GM23338 (cell line): ENCODE measurements around the gene DCAF7.

Source experiments
- CREB1 ChIP-seq: fragments of 250-450 bp; sonication (Bioruptor Pico); IDR thresholded peaks from 2 replicates; pipeline ENCODE4 v1.5.0; 2020; ENCODE audit warnings: low read depth, mild to moderate bottlenecking, moderate library complexity
- CTCF ChIP-seq, 2 experiments: fragments of 200-600 bp in 1 of 2; sonication (generic) in 1 of 2; conservative IDR thresholded peaks; 2 replicates each; pipeline versions ENCODE4 v1.5.1 to v1.6.1; 2016 to 2017; ENCODE audit warnings: antibody characterized with exemption in 2 of 2, low read depth in 2 of 2, mild to moderate bottlenecking in 2 of 2, moderate library complexity in 1 of 2
- EZH2 ChIP-seq: fragments of 200-600 bp; sonication (generic); IDR thresholded peaks from one replicate; pipeline ENCODE4 v1.8.0; 2017; ENCODE audit warnings: antibody characterized with exemption, mild to moderate bottlenecking, low read depth; ENCODE audit not compliant: unreplicated experiment
- EZH2phosphoT487 ChIP-seq: fragments of 200-600 bp; sonication (generic); IDR thresholded peaks from one replicate; pipeline ENCODE4 v1.8.1; 2018; ENCODE audit warnings: antibody characterized with exemption; ENCODE audit not compliant: unreplicated experiment
- JUNB ChIP-seq: IDR thresholded peaks from one replicate; pipeline ENCODE4 v1.6.1; 2016; ENCODE audit warnings: antibody characterized with exemption; ENCODE audit not compliant: unreplicated experiment
- NANOG ChIP-seq: IDR thresholded peaks from 2 replicates; pipeline ENCODE4 v1.6.1; 2016; ENCODE audit warnings: antibody characterized with exemption, borderline replicate concordance
- POLR2AphosphoS5 ChIP-seq: IDR thresholded peaks from 2 replicates; pipeline ENCODE4 v1.6.1; 2016; ENCODE audit warnings: antibody characterized with exemption, low read depth
- ZNF114 ChIP-seq: fragments of 250-450 bp; sonication (Bioruptor Pico); IDR thresholded peaks from 2 replicates; pipeline ENCODE4 v1.5.0; 2020; ENCODE audit warnings: mild to moderate bottlenecking, moderate library complexity
- ZNF331 ChIP-seq: fragments of 250-450 bp; sonication (Bioruptor Pico); IDR thresholded peaks from 2 replicates; pipeline ENCODE4 v1.5.0; 2020; ENCODE audit warnings: low read depth, mild to moderate bottlenecking, moderate library complexity
- TF ChIP-seq, protein P1 (sequence below): IDR thresholded peaks from 2 replicates; pipeline ENCODE4 v1.6.1; 2016; ENCODE audit warnings: antibody characterized with exemption
- TF ChIP-seq, protein P2 (sequence below): IDR thresholded peaks from one replicate; pipeline ENCODE4 v1.6.1; 2018; ENCODE audit warnings: antibody characterized with exemption; ENCODE audit not compliant: unreplicated experiment

GRCh38 chr17:63587770-63588169 is 37.5 kb downstream of the DCAF7 start:
- no peak for TF ChIP-seq CTCF (conservative IDR thresholded peaks at IDR 0.05; ENCODE audit: low read depth in 2 of 2)
- no peak for TF ChIP-seq POLR2AphosphoS5
- TF ChIP-seq, protein P1, sequence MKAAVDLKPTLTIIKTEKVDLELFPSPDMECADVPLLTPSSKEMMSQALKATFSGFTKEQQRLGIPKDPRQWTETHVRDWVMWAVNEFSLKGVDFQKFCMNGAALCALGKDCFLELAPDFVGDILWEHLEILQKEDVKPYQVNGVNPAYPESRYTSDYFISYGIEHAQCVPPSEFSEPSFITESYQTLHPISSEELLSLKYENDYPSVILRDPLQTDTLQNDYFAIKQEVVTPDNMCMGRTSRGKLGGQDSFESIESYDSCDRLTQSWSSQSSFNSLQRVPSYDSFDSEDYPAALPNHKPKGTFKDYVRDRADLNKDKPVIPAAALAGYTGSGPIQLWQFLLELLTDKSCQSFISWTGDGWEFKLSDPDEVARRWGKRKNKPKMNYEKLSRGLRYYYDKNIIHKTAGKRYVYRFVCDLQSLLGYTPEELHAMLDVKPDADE: no peak
- TF ChIP-seq EZH2: no peak
- TF ChIP-seq, protein P2, sequence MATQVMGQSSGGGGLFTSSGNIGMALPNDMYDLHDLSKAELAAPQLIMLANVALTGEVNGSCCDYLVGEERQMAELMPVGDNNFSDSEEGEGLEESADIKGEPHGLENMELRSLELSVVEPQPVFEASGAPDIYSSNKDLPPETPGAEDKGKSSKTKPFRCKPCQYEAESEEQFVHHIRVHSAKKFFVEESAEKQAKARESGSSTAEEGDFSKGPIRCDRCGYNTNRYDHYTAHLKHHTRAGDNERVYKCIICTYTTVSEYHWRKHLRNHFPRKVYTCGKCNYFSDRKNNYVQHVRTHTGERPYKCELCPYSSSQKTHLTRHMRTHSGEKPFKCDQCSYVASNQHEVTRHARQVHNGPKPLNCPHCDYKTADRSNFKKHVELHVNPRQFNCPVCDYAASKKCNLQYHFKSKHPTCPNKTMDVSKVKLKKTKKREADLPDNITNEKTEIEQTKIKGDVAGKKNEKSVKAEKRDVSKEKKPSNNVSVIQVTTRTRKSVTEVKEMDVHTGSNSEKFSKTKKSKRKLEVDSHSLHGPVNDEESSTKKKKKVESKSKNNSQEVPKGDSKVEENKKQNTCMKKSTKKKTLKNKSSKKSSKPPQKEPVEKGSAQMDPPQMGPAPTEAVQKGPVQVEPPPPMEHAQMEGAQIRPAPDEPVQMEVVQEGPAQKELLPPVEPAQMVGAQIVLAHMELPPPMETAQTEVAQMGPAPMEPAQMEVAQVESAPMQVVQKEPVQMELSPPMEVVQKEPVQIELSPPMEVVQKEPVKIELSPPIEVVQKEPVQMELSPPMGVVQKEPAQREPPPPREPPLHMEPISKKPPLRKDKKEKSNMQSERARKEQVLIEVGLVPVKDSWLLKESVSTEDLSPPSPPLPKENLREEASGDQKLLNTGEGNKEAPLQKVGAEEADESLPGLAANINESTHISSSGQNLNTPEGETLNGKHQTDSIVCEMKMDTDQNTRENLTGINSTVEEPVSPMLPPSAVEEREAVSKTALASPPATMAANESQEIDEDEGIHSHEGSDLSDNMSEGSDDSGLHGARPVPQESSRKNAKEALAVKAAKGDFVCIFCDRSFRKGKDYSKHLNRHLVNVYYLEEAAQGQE: no peak
- TF ChIP-seq ZNF331 (CRISPR knock-in tag): no peak
- TF ChIP-seq ZNF114: no peak
- no peak for TF ChIP-seq NANOG
- TF ChIP-seq EZH2phosphoT487: no peak
- TF ChIP-seq CREB1: no peak
- TF ChIP-seq JUNB: no peak
